Measurements from ENCODE around the gene ECHDC1. TPM values are rescaled to one million over a fixed set of nuclear protein-coding genes. Genes with fewer than 3 reads are reported as not detected.
A peak's percentile ranks its signal among the peaks of the same experiment; 100 is the strongest.
"Not testable (repeated sequence)": the region's sequence is repeated elsewhere in the genome, so short reads cannot be mapped to it uniquely, and the experiment has no call there.

The ECHDC1 gene, protein sequence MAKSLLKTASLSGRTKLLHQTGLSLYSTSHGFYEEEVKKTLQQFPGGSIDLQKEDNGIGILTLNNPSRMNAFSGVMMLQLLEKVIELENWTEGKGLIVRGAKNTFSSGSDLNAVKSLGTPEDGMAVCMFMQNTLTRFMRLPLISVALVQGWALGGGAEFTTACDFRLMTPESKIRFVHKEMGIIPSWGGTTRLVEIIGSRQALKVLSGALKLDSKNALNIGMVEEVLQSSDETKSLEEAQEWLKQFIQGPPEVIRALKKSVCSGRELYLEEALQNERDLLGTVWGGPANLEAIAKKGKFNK
- total RNA-seq: 10 to 100 TPM; 23.9 to 42.6 (median 38.0) TPM

DNA sequence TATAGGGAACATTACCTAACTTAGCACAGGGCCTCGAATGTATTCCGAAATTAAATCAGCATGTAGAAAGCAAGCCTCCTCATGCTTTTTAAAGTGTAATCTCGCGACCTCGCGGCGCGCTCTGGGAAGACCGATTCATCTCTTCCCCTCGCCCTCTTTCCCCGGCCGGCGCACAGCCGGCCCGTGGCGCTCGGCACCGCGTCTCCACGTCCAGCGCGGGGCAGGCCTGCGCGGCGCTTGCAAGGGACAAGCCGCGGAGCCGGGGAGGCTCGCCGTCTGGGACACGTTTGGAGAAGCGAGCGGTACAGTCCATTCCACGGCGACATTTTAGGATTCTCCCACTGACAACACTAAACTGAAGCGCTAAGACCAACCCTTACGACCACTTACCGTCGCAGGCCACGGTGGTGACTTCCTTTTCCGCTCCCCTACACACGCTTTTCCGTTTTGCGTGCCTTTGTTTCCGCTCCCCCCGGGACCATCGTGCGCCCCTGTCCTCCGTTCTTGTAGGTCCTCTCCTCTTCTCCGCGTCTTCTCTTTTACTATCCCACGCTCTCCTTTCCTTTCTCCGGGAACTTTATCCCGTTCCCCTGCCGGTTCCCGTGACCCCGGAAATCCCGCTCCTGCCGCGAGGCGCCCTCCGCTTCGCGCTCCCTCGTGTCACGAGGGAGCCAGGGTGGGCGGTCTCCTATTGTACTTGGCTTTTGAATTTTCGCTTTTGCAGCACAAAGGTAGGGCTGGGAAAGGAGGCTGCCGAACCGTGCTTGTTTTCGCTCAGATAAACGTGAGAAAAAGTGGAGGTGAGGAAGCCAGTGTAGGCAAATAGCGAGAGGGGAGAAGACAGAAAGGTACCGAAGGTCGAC is at the start of gene ECHDC1:
Gene ECHDC1, minus strand, starts transcription at position 664 of the 863 bp plus-strand sequence. CDS start 12,581 bp downstream, outside the sequence.
- peaks cover 41% of the 10 kb centered on the region for H3K4me1 ChIP-seq
- DNase-seq (ENCODE audit: low spot score in 2 of 2): peak; percentile 68 to 83
- peak within 1 kb of the TSS; percentile 89 for H3K4me3 ChIP-seq
- TF ChIP-seq POLR2A (IDR thresholded peaks at IDR 0.05) (peak in 1 of 2 donors; percentile 28), EP300 (IDR thresholded peaks at IDR 0.05) (no peak)
- H3K27me3 ChIP-seq: no peaks in the 10 kb centered on the region
- WGBS: under 1% methylated on average over 49 of the region's 75 CpGs
- no peaks in the 10 kb centered on the region for H3K36me3 ChIP-seq
- H3K9me3 ChIP-seq: no peaks in the 10 kb centered on the region
- peak within 1 kb of the TSS; percentile 90 for H3K27ac ChIP-seq

DNA sequence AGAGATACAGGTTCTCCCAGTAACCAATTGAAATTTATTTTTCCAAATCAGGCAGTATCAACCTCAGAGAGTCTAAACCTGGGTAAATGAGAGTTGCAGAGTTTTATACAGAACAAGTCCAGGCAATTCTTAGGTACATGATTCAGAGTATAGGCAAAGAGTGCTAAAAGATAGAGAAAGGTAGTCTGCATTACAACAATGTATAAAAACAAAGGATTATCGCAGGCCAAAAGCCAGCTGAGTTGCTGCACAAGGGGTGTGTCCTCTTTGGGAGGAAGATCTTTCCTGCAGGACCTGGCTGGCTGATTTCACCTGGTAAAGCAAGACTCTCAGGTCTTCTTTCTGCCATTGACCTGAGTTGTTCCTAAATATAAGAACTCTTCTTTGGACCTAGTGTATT is 48.9 kb upstream of the ECHDC1 start:
- peaks cover 23% of the 10 kb centered on the region for H3K4me1 ChIP-seq
- no peak overlapping the region for H3K4me3 ChIP-seq
- 42% methylated on average over 1 of the region's 1 CpG for WGBS
- no peak for DNase-seq (ENCODE audit: low spot score in 2 of 2)
- no peaks in the 10 kb centered on the region for H3K27me3 ChIP-seq
- H3K27ac ChIP-seq: peak overlapping the region; percentile 16
- H3K9me3 ChIP-seq: no peaks in the 10 kb centered on the region
- H3K36me3 ChIP-seq: no peaks in the 10 kb centered on the region
- TF ChIP-seq EP300 (IDR thresholded peaks at IDR 0.05) (no peak), POLR2A (IDR thresholded peaks at IDR 0.05) (no peak), POLR2AphosphoS5 (IDR thresholded peaks at IDR 0.05) (no peak)
- TF ChIP-seq, protein P1, sequence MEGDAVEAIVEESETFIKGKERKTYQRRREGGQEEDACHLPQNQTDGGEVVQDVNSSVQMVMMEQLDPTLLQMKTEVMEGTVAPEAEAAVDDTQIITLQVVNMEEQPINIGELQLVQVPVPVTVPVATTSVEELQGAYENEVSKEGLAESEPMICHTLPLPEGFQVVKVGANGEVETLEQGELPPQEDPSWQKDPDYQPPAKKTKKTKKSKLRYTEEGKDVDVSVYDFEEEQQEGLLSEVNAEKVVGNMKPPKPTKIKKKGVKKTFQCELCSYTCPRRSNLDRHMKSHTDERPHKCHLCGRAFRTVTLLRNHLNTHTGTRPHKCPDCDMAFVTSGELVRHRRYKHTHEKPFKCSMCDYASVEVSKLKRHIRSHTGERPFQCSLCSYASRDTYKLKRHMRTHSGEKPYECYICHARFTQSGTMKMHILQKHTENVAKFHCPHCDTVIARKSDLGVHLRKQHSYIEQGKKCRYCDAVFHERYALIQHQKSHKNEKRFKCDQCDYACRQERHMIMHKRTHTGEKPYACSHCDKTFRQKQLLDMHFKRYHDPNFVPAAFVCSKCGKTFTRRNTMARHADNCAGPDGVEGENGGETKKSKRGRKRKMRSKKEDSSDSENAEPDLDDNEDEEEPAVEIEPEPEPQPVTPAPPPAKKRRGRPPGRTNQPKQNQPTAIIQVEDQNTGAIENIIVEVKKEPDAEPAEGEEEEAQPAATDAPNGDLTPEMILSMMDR (IDR thresholded peaks at IDR 0.05): no peak

DNA sequence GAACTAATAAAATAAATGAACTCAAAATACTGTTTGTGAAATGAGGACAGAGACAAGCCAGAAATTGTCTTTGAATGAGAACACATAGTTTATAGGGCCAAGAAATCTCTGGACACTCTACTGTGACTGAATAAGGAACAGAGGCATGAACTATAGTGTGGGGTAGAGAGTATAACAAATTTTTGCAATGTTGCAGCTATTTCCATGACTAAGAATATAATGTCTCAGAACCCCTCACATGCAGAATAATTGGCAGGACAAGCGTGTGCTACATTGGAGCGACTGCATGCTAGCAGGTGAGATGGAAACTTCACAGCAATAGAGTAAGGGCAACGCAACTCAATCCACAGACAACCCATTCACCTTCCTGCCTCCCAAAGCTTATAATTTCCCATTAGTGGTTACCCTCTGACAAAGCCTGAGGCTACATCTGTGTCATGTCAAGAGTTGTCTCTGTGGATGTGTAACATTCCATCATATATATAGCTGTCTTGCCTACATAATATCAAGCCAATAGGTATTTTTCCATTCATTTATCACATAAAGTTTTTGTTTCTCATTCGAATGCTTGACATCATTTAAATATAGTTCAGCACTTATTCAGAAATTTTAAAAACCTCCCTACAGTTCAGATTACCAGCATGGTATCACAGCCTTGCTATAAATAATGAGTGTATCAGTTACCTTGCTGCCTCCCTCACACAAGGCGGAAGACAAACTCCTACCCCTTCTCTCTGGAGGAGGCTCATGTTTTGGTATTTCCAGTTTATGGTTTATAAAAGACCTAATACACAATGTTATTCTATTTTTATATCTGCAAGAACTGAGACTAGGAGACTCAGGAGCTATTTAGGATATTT is 47.9 kb upstream of the ECHDC1 start:
- Histone ChIP-seq H3K27ac (peak overlapping the region; percentile 16), H3K36me3 (no peaks in the 10 kb centered on the region), H3K27me3 (no peaks in the 10 kb centered on the region), H3K9me3 (no peaks in the 10 kb centered on the region), H3K4me3 (no peak overlapping the region), H3K4me1 (peaks cover 23% of the 10 kb centered on the region)
- DNase-seq (ENCODE audit: low spot score in 2 of 2): no peak
- 41% methylated on average over 5 of the region's 5 CpGs for WGBS
- TF ChIP-seq, protein P1 (IDR thresholded peaks at IDR 0.05): no peak
- no peak for TF ChIP-seq POLR2AphosphoS5 (IDR thresholded peaks at IDR 0.05)
- TF ChIP-seq EP300 (IDR thresholded peaks at IDR 0.05): no peak
- no peak for TF ChIP-seq POLR2A (IDR thresholded peaks at IDR 0.05)

DNA sequence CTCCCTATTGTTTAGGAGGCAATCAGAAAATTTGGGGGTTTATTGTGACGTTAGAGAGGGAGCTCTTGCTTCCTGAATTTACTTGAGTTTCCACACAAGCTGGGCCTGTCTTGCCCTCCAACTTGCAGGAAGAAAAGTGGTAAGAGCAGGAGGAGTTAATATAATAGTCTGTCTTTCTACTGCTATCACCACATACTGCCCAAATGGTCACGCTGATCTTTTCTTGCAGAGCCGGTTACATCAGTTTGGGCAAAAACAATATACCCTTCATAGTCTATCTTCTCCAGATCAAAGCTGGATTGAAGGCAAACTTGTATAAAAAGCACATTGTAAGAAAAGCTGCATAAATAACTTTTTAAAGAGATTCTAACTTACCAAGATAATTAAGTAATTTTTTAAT is 46.3 kb upstream of the ECHDC1 start:
- no peaks in the 10 kb centered on the region for H3K36me3 ChIP-seq
- WGBS: 68% methylated on average over 3 of the region's 3 CpGs
- no peak overlapping the region for H3K27ac ChIP-seq
- no peak for DNase-seq (ENCODE audit: low spot score in 2 of 2)
- peaks cover 23% of the 10 kb centered on the region for H3K4me1 ChIP-seq
- no peak overlapping the region for H3K4me3 ChIP-seq
- H3K9me3 ChIP-seq: no peaks in the 10 kb centered on the region
- no peak for TF ChIP-seq POLR2A (IDR thresholded peaks at IDR 0.05)
- TF ChIP-seq, protein P1 (IDR thresholded peaks at IDR 0.05): no peak
- no peak for TF ChIP-seq EP300 (IDR thresholded peaks at IDR 0.05)
- TF ChIP-seq POLR2AphosphoS5 (IDR thresholded peaks at IDR 0.05): no peak
- no peaks in the 10 kb centered on the region for H3K27me3 ChIP-seq

DNA sequence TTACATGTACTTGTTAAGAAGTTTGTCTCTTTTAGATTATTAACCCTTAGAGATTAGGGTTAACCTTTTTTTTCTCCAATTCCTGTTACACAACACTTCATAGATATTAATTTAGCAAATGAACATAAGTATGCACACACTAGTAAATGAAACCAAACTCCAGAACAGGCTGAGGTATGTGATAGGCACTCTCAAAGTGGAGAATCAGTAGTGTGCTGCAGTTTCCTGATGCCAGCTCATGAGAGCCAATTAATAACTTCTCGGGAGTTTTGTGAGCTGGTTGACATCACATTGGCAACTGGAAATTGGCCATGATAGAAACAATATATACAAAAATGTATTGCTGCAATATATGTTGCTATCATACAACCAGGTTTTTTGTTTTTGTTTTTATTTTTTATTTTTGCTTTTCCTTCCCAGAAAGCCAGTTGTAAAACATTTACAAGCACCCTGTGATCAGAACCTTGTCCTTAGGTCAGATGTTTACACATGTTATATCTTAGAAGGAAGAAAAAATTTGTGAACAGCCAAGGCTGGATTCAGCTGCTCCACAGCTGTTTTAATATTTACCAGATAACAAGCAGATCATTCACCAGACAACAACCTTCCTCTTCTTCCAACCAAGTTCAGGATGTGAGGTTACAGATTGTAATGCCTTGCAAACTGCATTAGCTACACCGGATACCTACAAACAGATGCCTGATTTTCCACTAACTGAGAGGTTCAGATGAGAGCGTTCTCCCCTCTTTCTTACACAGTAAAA is 42.4 kb upstream of the ECHDC1 start:
- WGBS: 67% methylated on average over 3 of the region's 3 CpGs
- Histone ChIP-seq H3K4me3 (no peak overlapping the region), H3K4me1 (no peaks in the 10 kb centered on the region), H3K9me3 (no peaks in the 10 kb centered on the region), H3K27me3 (no peaks in the 10 kb centered on the region), H3K36me3 (no peaks in the 10 kb centered on the region), H3K27ac (no peak overlapping the region)
- TF ChIP-seq EP300 (IDR thresholded peaks at IDR 0.05): no peak
- no peak for TF ChIP-seq POLR2A (IDR thresholded peaks at IDR 0.05)
- TF ChIP-seq, protein P1 (IDR thresholded peaks at IDR 0.05): no peak
- DNase-seq (ENCODE audit: low spot score in 2 of 2): no peak

DNA sequence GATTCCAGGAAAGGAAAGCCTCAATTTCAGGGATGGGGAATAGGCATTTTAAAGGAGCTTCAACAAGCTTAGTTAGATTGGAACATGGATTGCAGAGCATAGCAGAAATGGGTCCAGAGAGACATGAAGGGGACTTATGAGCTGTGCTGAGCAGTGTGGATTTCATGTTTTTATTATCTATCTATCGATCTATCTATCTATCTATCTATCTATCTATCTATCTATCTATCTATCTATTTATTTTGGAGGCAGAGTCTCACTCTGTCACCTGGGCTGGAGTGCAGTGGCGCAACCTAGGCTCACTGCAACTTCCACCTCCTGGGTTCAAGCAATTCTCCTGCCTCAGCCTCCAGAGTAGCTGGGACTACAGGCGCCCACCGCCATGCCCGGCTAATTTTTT is 41.4 kb upstream of the ECHDC1 start:
- H3K27ac ChIP-seq; H3K36me3 ChIP-seq; H3K27me3 ChIP-seq; H3K4me1 ChIP-seq; H3K9me3 ChIP-seq; H3K4me3 ChIP-seq; DNase-seq (ENCODE audit: low spot score in 2 of 2): not testable (repeated sequence)
- 82% methylated on average over 5 of the region's 5 CpGs for WGBS

All from suprapubic skin (tissue), 4 donors.